ENCODE measurements around the gene APOA5. TPM values are rescaled to one million over a fixed set of nuclear protein-coding genes. Genes with fewer than 3 reads are reported as not detected.

Gene APOA5
- total and polyA plus RNA-seq, 2 of the 4 experiments (the other 2 are of a cell fraction): not detected

DNA sequence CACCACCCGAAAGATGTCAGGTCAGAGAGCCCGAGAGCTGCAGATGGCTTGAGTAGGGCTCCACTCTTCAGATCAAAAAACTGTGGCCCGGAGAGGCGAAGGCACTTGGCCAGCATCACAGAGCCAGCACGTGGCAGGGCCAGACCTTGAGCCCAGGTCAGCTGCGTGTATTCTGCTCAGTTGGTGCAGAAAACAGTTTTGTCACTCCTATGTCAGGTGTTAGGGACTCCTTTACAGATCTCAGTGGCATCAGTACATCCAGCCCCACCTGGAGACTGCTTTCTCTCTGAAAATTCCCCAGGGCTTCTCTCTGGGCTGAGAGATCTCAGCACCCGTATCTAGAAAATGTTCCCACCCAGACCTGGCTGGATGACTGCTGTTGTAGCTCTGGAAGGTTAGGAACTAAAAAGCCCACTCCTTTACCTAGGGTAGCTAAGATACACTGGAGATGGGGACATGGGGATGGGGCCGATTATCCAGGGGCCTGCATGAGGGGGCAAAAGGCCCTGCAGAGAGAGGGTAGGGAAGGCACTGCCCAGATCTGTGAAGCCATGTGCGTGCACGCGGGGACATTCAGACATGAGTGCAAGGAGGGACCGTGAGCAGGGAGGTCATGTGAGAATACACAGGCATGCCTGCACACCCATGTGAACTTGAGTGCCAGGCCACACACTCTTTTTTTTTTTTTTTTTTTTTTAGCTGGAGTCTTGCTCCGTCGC lies 42.3 kb upstream of the APOA5 start:
- in situ Hi-C loops (cut with MboI; ENCODE audit: low sequenced_read_pairs) (no loop called here), intact Hi-C loops (cut with micrococcal nuclease) (no loop called here), dilution Hi-C loops (cut with HindIII; ENCODE audit: low sequenced_read_pairs, unreplicated experiment) (no loop called here)
- DNase-seq: no peak
- WGBS, 2 experiments (ENCODE audit: extremely low coverage in 2 of 2, insufficient read length in 1 of 2): 81% methylated on average over 4 of the region's 14 CpGs; no CpG with 5 or more reads in 1 of the 2 experiments
- peaks cover 5% of the 10 kb centered on the region; the same call in 1 of the 2 replicates for H3K27me3 ChIP-seq (ENCODE audit: control insufficient read depth, insufficient read depth, low read length)
- H3K56ac ChIP-seq (ENCODE audit: extremely low read depth, insufficient read depth, low read length): no peak overlapping the region
- H4K91ac ChIP-seq (ENCODE audit: insufficient read depth, low read depth, low read length): no peak overlapping the region
- H3K36me3 ChIP-seq (ENCODE audit: control insufficient read depth, insufficient read depth, low read length): no peaks in the 10 kb centered on the region
- no peak overlapping the region for H3K18ac ChIP-seq (ENCODE audit: low read depth, low read length)
- H3K27ac ChIP-seq (ENCODE audit: insufficient read depth, low read length): no peak overlapping the region
- no peak for TF ChIP-seq POLR2A (IDR thresholded peaks at IDR 0.05; ENCODE audit: low read depth, low read length)
- no peak for TF ChIP-seq CHD1 (IDR thresholded peaks at IDR 0.05; ENCODE audit: low read depth, low read length)
- TF ChIP-seq RFX5 (IDR thresholded peaks at IDR 0.05; ENCODE audit: low read depth, low read length): no peak
- no peak for TF ChIP-seq SMC3 (IDR thresholded peaks at IDR 0.05; ENCODE audit: low read depth, low read length)
- no peak for TF ChIP-seq RAD21 (IDR thresholded peaks at IDR 0.05; ENCODE audit: low read length)
- no peak for TF ChIP-seq MAZ (IDR thresholded peaks at IDR 0.05; ENCODE audit: borderline replicate concordance, low read depth, low read length)
- no peak for TF ChIP-seq FOS (IDR thresholded peaks at IDR 0.05; ENCODE audit: low read depth, low read length)
- no peak for TF ChIP-seq CEBPB (IDR thresholded peaks at IDR 0.05; ENCODE audit: low read depth, low read length)
- TF ChIP-seq CTCF (conservative IDR thresholded peaks at IDR 0.05; ENCODE audit: low read depth, low read length): no peak
- H2BK5ac ChIP-seq (ENCODE audit: low read depth, low read length, poor library complexity, severe bottlenecking): no peak overlapping the region
- no peak overlapping the region for H2AFZ ChIP-seq (replicated peaks; ENCODE audit: low read length, poor library complexity)
- no peak overlapping the region for H2BK20ac ChIP-seq (ENCODE audit: low read depth, low read length)
- H3K4me2 ChIP-seq (ENCODE audit: low read depth, low read length): no peak overlapping the region
- ChIA-PET CTCF (no interaction called here), POLR2A (ENCODE audit: unreplicated experiment) (no interaction called here)
- ATAC-seq (ENCODE audit: low read depth): no peak
- H3K9ac ChIP-seq (ENCODE audit: low read depth, low read length): no peak overlapping the region
- no peak overlapping the region for H3K23ac ChIP-seq (ENCODE audit: low read depth, low read length)
- peaks cover 7% of the 10 kb centered on the region; the same call in 1 of the 2 replicates for H3K4me1 ChIP-seq (ENCODE audit: control insufficient read depth, insufficient read depth, low read length)
- H2BK15ac ChIP-seq (ENCODE audit: low read depth, low read length): no peak overlapping the region
- H3K9me1 ChIP-seq (ENCODE audit: insufficient read depth, low read length): no peaks in the 10 kb centered on the region; the same call in 1 of the 2 replicates
- no peak overlapping the region for H3K14ac ChIP-seq (replicated peaks; ENCODE audit: low read depth, low read length)
- H3K4ac ChIP-seq (ENCODE audit: low read depth, low read length): no peak overlapping the region
- H4K20me1 ChIP-seq (ENCODE audit: insufficient read depth, low read length): no peaks in the 10 kb centered on the region
- H3K4me3 ChIP-seq (ENCODE audit: insufficient read depth, low read depth, low read length): no peak overlapping the region
- H4K5ac ChIP-seq (ENCODE audit: low read depth, low read length): no peak overlapping the region
- no peak overlapping the region for H2AK9ac ChIP-seq (replicated peaks; ENCODE audit: low read depth, low read length, poor library complexity)
- no peak overlapping the region for H2AK5ac ChIP-seq (ENCODE audit: low read depth, low read length)
- no peak overlapping the region for H2BK120ac ChIP-seq (ENCODE audit: low read depth, low read length)
- H4K8ac ChIP-seq (ENCODE audit: low read depth in 2 of 2, low read length in 2 of 2): no peak overlapping the region
- H3K79me1 ChIP-seq (ENCODE audit: low read depth in 1 of 2, low read length in 2 of 2): no peaks in the 10 kb centered on the region
- no peaks in the 10 kb centered on the region for H3K9me3 ChIP-seq (ENCODE audit: control insufficient read depth, insufficient read depth, low read length)
- no TSS peak for BruUV-seq (replicated peaks)

Measured in IMR-90 (cell line).